Spleen (tissue), 11 donors: ENCODE measurements around the gene CD300H. TPM values are rescaled to one million over a fixed set of nuclear protein-coding genes. Genes with fewer than 3 reads are reported as not detected.

Experiments used
- DNase-seq: peaks from one replicate; pipeline ENCODE4 v3.0.0-alpha.2; 2020
- H3K27ac ChIP-seq, 8 donors: fragments of 200-600 bp; sonication (generic) in 7 of 8; 1 replicate in 4 of 8; 2 replicates in 4 of 8; pipeline versions ENCODE4 v1.5.0 to v1.8.0; 2016 to 2021; ENCODE audit warnings: inconsistent platforms in 4 of 8, mild to moderate bottlenecking in 4 of 8, moderate library complexity in 1 of 8
- H3K27me3 ChIP-seq, 7 donors: fragments of 200-600 bp; sonication (generic) in 6 of 7; replicated peaks in 1 of 7; 1 replicate in 4 of 7; 2 replicates in 3 of 7; pipeline versions ENCODE4 v1.5.0 to v1.8.0; 2016 to 2021; ENCODE audit warnings: inconsistent platforms in 3 of 7, mild to moderate bottlenecking in 1 of 7
- H3K36me3 ChIP-seq, 6 donors: fragments of 200-600 bp; sonication (generic) in 5 of 6; 1 replicate in 4 of 6; 2 replicates in 2 of 6; pipeline versions ENCODE4 v1.5.0 to v1.8.0; 2016 to 2021; ENCODE audit warnings: inconsistent platforms in 2 of 6
- H3K4me1 ChIP-seq, 6 donors: fragments of 200-600 bp; sonication (generic) in 5 of 6; 1 replicate in 3 of 6; 2 replicates in 3 of 6; pipeline versions ENCODE4 v1.5.0 to v1.8.0; 2016 to 2021; ENCODE audit warnings: inconsistent platforms in 3 of 6
- H3K4me3 ChIP-seq, 8 donors: fragments of 200-600 bp; sonication (generic) in 7 of 8; 1 replicate in 4 of 8; 2 replicates in 4 of 8; pipeline versions ENCODE4 v1.5.0 to v1.8.0; 2016 to 2021; ENCODE audit warnings: inconsistent platforms in 4 of 8, mild to moderate bottlenecking in 4 of 8, moderate library complexity in 2 of 8
- H3K9me3 ChIP-seq, 8 donors: fragments of 200-600 bp; sonication (generic) in 7 of 8; 1 replicate in 4 of 8; 2 replicates in 4 of 8; pipeline versions ENCODE4 v1.5.0 to v1.8.0; 2016 to 2021; ENCODE audit warnings: inconsistent platforms in 4 of 8
- CTCF ChIP-seq, 11 experiments: fragments of 200-600 bp in 7 of 11; fragments of 450-650 bp in 4 of 11; sonication (generic) in 4 of 11; IDR thresholded peaks in 8 of 11; conservative IDR thresholded peaks in 3 of 11; 1 replicate in 7 of 11; 2 replicates in 4 of 11; pipeline versions ENCODE4 v1.4.0 to v1.8.0; 2016 to 2021; ENCODE audit warnings: antibody characterized with exemption in 11 of 11, inconsistent platforms in 4 of 11, mild to moderate bottlenecking in 1 of 11
- POLR2A ChIP-seq, 3 donors: fragments of 450-650 bp; IDR thresholded peaks; one replicate each; pipeline ENCODE4 v1.5.1; 2017; ENCODE audit warnings: antibody characterized with exemption in 3 of 3, mild to moderate bottlenecking in 1 of 3
- POLR2AphosphoS5 ChIP-seq, 3 donors: sonication (generic); formaldehyde crosslinking; IDR thresholded peaks; one replicate each; pipeline ENCODE4 v1.5.1; 2017; ENCODE audit warnings: antibody characterized with exemption in 3 of 3
- WGBS, 5 donors: extraction: QIAGEN DNeasy Blood & Tissue Kit in 3 of 5; methylation state at CpG; one replicate each; pipeline versions ENCODE4 v1.1.5 to v1.1.7; 2013 to 2018; 5-methylcytosine and 5-hydroxymethylcytosine counted together
- intact Hi-C: fragments of 100-400 bp; cut with DNase I; formaldehyde crosslinking; loops from one replicate; pipeline ENCODE4 v1.15.0; 2023; ENCODE audit warnings: low total_unique reads
- polyA plus RNA-seq, 3 donors: library from polyadenylated mRNA; stranded (reverse); fragments of 200-250 nt; gene quantifications; one replicate each; pipeline ENCODE4 v1.2.1, GENCODE V29; 2013
- total RNA-seq, 7 donors: library from RNA; depleted of rRNA in 3 of 7; stranded (reverse); fragments of >200 nt in 3 of 7; fragmentation: NEBNext Ultra II Directional in 4 of 7; extraction: Animal tissue kit (Norgen Biotek cat#: 25700) in 4 of 7; gene quantifications; one replicate each; pipeline versions ENCODE4 v1.1.0 to v1.2.1, GENCODE V29; 2016 to 2021
- donor health status: healthy with polysubstance abuse.
- donor health status: DM: no; HTN: no; CAD: no; lungs with moderate emphysema.
- donor health status: DM: no; HTN: no; CAD: no.
- donor health status: Bipolar disorder and iron deficiency.
- donor health status: healthy.
- donor health status: DM: no; HTN: no; CAD: no.
- donor health status: DM: yes; HTN: yes; CAD: no.

Gene CD300H
- total and polyA plus RNA-seq, 10 donors: 1.5 to 20.0 (median 3.7) TPM; not detected in 2

GRCh38 chr17:74542727-74543383, 24.5 kb downstream of the CD300H start:
- Histone ChIP-seq H3K4me1 (peaks cover 0 to 23% (median 2%) of the 10 kb centered on the region in 6 donors), H3K27me3 (no peaks in the 10 kb centered on the region), H3K9me3 (no peaks in the 10 kb centered on the region), H3K27ac (no peak overlapping the region), H3K4me3 (no peak overlapping the region), H3K36me3 (peaks cover 0 to 7% (median 0%) of the 10 kb centered on the region in 6 donors)
- TF ChIP-seq CTCF (IDR thresholded peaks at IDR 0.05 in 8 of 11, conservative IDR thresholded peaks at IDR 0.05 in 3 of 11) (no peak), POLR2AphosphoS5 (IDR thresholded peaks at IDR 0.05) (no peak), POLR2A (IDR thresholded peaks at IDR 0.05) (no peak)
- intact Hi-C loops: no loop called here
- DNase-seq: no peak
- WGBS, 5 donors: 84 to 94% (median 90%) methylated on average over 12 to 17 of the region's 17 CpGs

DNA sequence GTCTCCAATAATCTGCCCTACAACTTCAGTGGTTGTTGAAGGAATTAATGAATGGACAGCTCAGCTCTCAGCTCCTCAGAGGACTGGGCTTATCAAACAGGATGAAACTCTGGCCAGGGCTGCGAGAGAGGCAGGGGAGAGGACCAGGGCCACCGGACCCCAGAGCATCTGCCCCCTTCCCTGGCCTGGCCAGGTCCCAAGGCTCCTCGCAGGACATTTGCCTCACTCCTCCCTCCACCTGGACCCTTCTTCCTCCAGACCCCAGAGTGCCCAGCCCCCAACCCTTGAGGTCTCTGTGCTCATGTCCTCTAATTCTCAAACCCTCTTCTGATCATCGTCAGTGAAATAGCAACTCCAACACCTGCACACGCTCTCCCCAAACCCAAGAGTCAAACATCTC, 25.1 kb downstream of the CD300H start:
- H3K27me3 ChIP-seq: peaks cover 0 to 5% (median 0%) of the 10 kb centered on the region in 7 donors
- H3K27ac ChIP-seq: no peak overlapping the region
- TF ChIP-seq POLR2AphosphoS5 (IDR thresholded peaks at IDR 0.05): no peak
- TF ChIP-seq POLR2A (IDR thresholded peaks at IDR 0.05): no peak
- TF ChIP-seq CTCF (IDR thresholded peaks at IDR 0.05 in 8 of 11, conservative IDR thresholded peaks at IDR 0.05 in 3 of 11): no peak
- peaks cover 0 to 7% (median 0%) of the 10 kb centered on the region in 6 donors for H3K36me3 ChIP-seq
- H3K9me3 ChIP-seq: no peaks in the 10 kb centered on the region
- peaks cover 0 to 23% (median 0%) of the 10 kb centered on the region in 6 donors for H3K4me1 ChIP-seq
- 61 to 90% (median 89%) methylated on average over 5 of the region's 5 CpGs for WGBS, 5 donors
- H3K4me3 ChIP-seq: no peak overlapping the region
- intact Hi-C loops: no loop called here
- DNase-seq: no peak

DNA sequence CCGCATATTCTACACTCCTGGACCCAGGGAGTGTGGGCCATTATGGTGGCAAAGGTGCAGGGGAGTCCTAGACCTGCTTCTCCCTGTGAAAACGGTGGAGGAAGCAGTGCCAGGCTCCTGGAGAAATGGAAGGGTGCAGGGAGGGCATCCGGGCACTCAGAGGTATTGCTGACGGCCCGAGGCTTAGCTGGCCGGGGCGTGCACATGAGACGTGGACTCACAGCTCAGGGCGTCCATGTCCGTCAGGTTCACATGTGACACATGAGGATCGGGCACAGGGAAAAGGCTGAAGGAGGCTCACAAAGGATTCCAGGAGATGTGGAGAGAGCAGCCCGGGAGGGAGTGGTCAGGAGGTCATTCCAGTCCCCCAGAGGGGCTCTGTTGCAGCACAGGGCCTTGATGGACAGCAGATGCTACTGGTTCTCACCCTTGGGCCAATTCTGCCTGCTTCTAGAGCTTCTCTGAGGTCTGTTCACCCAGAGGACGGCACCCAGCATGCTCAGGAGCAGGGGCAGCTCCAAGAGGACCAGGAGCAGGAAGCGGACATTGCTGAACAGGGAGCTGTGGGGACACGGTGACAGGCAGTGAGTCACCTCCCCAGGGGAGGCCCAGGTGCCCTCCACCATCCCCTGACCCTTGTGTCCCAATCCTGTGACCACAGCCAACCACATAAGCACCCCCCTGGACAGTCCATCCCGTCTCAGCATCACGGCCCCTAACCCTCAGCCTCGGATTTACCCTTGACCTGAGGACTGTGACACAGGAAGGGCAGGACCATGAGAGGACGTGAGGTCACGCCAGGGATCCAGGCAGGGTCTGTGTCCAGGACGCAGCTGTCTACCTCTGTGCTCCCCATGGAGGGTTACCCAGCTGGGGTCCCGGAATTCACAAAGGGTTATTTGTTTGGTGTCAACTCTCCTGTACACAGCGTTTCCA, 25.9 kb downstream of the CD300H start:
- H3K27ac ChIP-seq: no peak overlapping the region
- no peaks in the 10 kb centered on the region for H3K9me3 ChIP-seq
- H3K4me1 ChIP-seq: peaks cover 0 to 22% (median 0%) of the 10 kb centered on the region in 6 donors
- intact Hi-C loops: no loop called here
- H3K36me3 ChIP-seq: peaks cover 0 to 7% (median 0%) of the 10 kb centered on the region in 6 donors
- peaks cover 0 to 8% (median 0%) of the 10 kb centered on the region in 7 donors for H3K27me3 ChIP-seq
- TF ChIP-seq CTCF (IDR thresholded peaks at IDR 0.05 in 8 of 11, conservative IDR thresholded peaks at IDR 0.05 in 3 of 11) (no peak), POLR2AphosphoS5 (IDR thresholded peaks at IDR 0.05) (no peak), POLR2A (IDR thresholded peaks at IDR 0.05) (no peak)
- no peak for DNase-seq
- WGBS, 5 donors: 75 to 84% (median 75%) methylated on average over 20 to 23 of the region's 23 CpGs
- no peak overlapping the region for H3K4me3 ChIP-seq
